Mesenteric fat pad (tissue), 1 donor: ENCODE data around the gene NOC3L. TPM values are rescaled to one million over a fixed set of nuclear protein-coding genes. Genes with fewer than 3 reads are reported as not detected.
"Not testable (repeated sequence)": the region's sequence is repeated elsewhere in the genome, so short reads cannot be mapped to it uniquely, and the experiment has no call there.

ENCODE experiments used
- DNase-seq: peaks from one replicate; pipeline ENCODE4 v3.0.0-alpha.2; 2020; ENCODE audit warnings: low spot score
- long read RNA-seq: library from polyadenylated mRNA; unstranded; transcript quantifications from one replicate; pipeline ENCODE4 v2.0.0, GENCODE V29; 2020
- total RNA-seq: library from RNA; stranded (reverse); fragmentation: NEBNext Ultra II Directional; extraction: Animal tissue kit (Norgen Biotek cat#: 25700); gene quantifications from one replicate; pipeline ENCODE4 v1.2.1, GENCODE V29; 2021
- donor health status: DM: yes; HTN: yes; CAD: no.

NOC3L gene
- total RNA-seq = 22.2 TPM
- long read RNA-seq, partial matches to known transcripts = 8 of 8 reads
- long read RNA-seq, other reads (novel, unspliced or antisense) = 0 of 8 reads

GRCh38 chr10:94362360-94363250 is at the start of gene NOC3L:
Gene NOC3L (minus strand): TSS chr10:94362939. CDS start chr10:94362838, 101 bp downstream.
- DNase-seq = peak; percentile 99

- DNase-seq = no peak
Observed at GRCh38 chr10:94412449-94412848, 49.7 kb upstream of the NOC3L start.

GRCh38 chr10:94411304-94411703 is 48.6 kb upstream of the NOC3L start:
- DNase-seq = no peak

- DNase-seq = no peak
Observed at GRCh38 chr10:94409021-94409657, 46.4 kb upstream of the NOC3L start.

- no peak for DNase-seq
Observed at GRCh38 chr10:94407668-94408067, 44.9 kb upstream of the NOC3L start.

GRCh38 chr10:94405406-94405805 is 42.7 kb upstream of the NOC3L start:
- DNase-seq = no peak

- DNase-seq = no peak
Observed at GRCh38 chr10:94403380-94404213, 40.9 kb upstream of the NOC3L start.

GRCh38 chr10:94402843-94403379 is 40.2 kb upstream of the NOC3L start:
- DNase-seq = no peak

GRCh38 chr10:94402204-94402842 is 39.6 kb upstream of the NOC3L start, which contains the start of gene TBC1D12:
Gene TBC1D12 (plus strand): TSS chr10:94402541. CDS start chr10:94402614, 73 bp downstream.
- DNase-seq = peak; percentile 97

- DNase-seq = no peak
Observed at GRCh38 chr10:94398762-94399161, 36.0 kb upstream of the NOC3L start.

GRCh38 chr10:94397549-94398370 is 35.0 kb upstream of the NOC3L start:
- DNase-seq = no peak

- DNase-seq = not testable (repeated sequence)
Observed at GRCh38 chr10:94392117-94392516, 29.4 kb upstream of the NOC3L start.

GRCh38 chr10:94385733-94386132 is 23.0 kb upstream of the NOC3L start:
- DNase-seq = not testable (repeated sequence)

GRCh38 chr10:94383530-94383929 is 20.8 kb upstream of the NOC3L start:
- no peak for DNase-seq

GRCh38 chr10:94376865-94377264 is 14.1 kb upstream of the NOC3L start:
- no peak for DNase-seq

- no peak for DNase-seq
Observed at GRCh38 chr10:94375374-94375773, 12.6 kb upstream of the NOC3L start.

- DNase-seq = no peak
Observed at GRCh38 chr10:94370501-94370900, 7.8 kb upstream of the NOC3L start.

- DNase-seq = no peak
Observed at GRCh38 chr10:94366382-94366781, 3.6 kb upstream of the NOC3L start.

- no peak for DNase-seq
Observed at GRCh38 chr10:94364482-94364881, 1.7 kb upstream of the NOC3L start.

GRCh38 chr10:94363251-94363565 is 469 bp upstream of the NOC3L start:
- no peak for DNase-seq
